Panc1 (cell line): ENCODE measurements around the gene FBXO31. TPM values are rescaled to one million over a fixed set of nuclear protein-coding genes. Genes with fewer than 3 reads are reported as not detected.

Experiments
- ATAC-seq: fragments of 200-7000 bp; cut with Tn5 transposase; 2 replicates; pipeline ENCODE4 v1.9.1; 2020; ENCODE audit warnings: mild to moderate bottlenecking, moderate library complexity
- BruUV-seq: library from RNA; stranded (reverse); fragments of 400-500 nt; replicated peaks from 2 replicates; lab custom pipeline; 2021; lab: Mats Ljungman, UMichigan
- CTCF ChIA-PET: fragments of 300-600 bp; sonication (Branson Sonifier 250); formaldehyde crosslinking; loops from one replicate; lab custom pipeline; 2022; ENCODE audit warnings: antibody characterized with exemption; lab: Charles Lee
- POLR2A ChIA-PET: fragments of 300-600 bp; sonication (Branson Sonifier 250); formaldehyde crosslinking; loops from one replicate; lab custom pipeline; 2022; ENCODE audit warnings: antibody characterized with exemption; lab: Charles Lee
- DNase-seq: peaks from one replicate; pipeline ENCODE4 v3.0.0-alpha.2; 2010; ENCODE audit warnings: low read depth, low spot score
- H3K27ac ChIP-seq: 2 replicates; pipeline ENCODE4 v1.5.1; 2011; ENCODE audit warnings: mild to moderate bottlenecking, low read length, inconsistent platforms
- H3K27me3 ChIP-seq: fragments of 200-500 bp; sonication (Bioruptor generic); 2 replicates; pipeline ENCODE4 v1.6.0; 2014; ENCODE audit warnings: low read length, inconsistent platforms; ENCODE audit not compliant: control insufficient read depth, insufficient read depth
- H3K36me3 ChIP-seq: fragments of 200-500 bp; sonication (Bioruptor generic); 2 replicates; pipeline ENCODE4 v1.5.1; 2014; ENCODE audit warnings: inconsistent platforms, mild to moderate bottlenecking, low read length, moderate library complexity; ENCODE audit not compliant: control insufficient read depth, insufficient read depth
- H3K4me1 ChIP-seq: 2 replicates; pipeline ENCODE4 v1.5.1; 2011; ENCODE audit warnings: inconsistent platforms, mild to moderate bottlenecking, low read length, moderate library complexity; ENCODE audit not compliant: control insufficient read depth, insufficient read depth
- H3K4me3 ChIP-seq, 2 experiments: 2 replicates each; pipeline ENCODE4 v1.5.1; 2011 to 2012; ENCODE audit warnings: low read depth in 2 of 2, low read length in 2 of 2, mild to moderate bottlenecking in 2 of 2, inconsistent platforms in 1 of 2, moderate library complexity in 1 of 2
- H3K9me3 ChIP-seq: fragments of 200-500 bp; sonication (Bioruptor generic); 2 replicates; pipeline ENCODE4 v1.5.1; 2014; ENCODE audit warnings: low read depth, mild to moderate bottlenecking, inconsistent platforms, low read length, moderate library complexity; ENCODE audit not compliant: control insufficient read depth, insufficient read depth
- CTCF ChIP-seq: fragments of 450-650 bp; IDR thresholded peaks from 2 replicates; pipeline ENCODE4 v1.5.1; 2017; ENCODE audit warnings: mild to moderate bottlenecking
- POLR2AphosphoS5 ChIP-seq: IDR thresholded peaks from 2 replicates; pipeline ENCODE4 v1.6.1; 2012; ENCODE audit warnings: mild to moderate bottlenecking, low read depth, low read length, moderate library complexity
- REST ChIP-seq, 2 experiments: IDR thresholded peaks; 2 replicates each; pipeline ENCODE4 v1.6.1; 2011 to 2012; ENCODE audit warnings: low read depth in 2 of 2, control low read depth in 1 of 2, low read length in 1 of 2, mild to moderate bottlenecking in 1 of 2, moderate library complexity in 1 of 2; ENCODE audit not compliant: insufficient read depth in 1 of 2
- SIN3A ChIP-seq: IDR thresholded peaks from 2 replicates; pipeline ENCODE4 v1.6.1; 2012; ENCODE audit warnings: low read depth, mild to moderate bottlenecking, low read length, moderate library complexity, borderline replicate concordance; ENCODE audit not compliant: insufficient read depth
- TCF7L2 ChIP-seq: IDR thresholded peaks from 2 replicates; pipeline ENCODE4 v1.6.1; 2011; ENCODE audit warnings: mild to moderate bottlenecking, low read depth, low read length, inconsistent platforms
- in situ Hi-C: cut with HindIII; loops from 2 replicates; pipeline ENCODE4 v1.10.0; 2016; ENCODE audit warnings: low sequenced_read_pairs, low pct_unique_long_range_greater_than_20kb
- intact Hi-C: fragments of 100-400 bp; cut with micrococcal nuclease; formaldehyde crosslinking; loops from one replicate; pipeline ENCODE4 v1.10.0; 2022; ENCODE audit not compliant: unreplicated experiment
- total RNA-seq: library from RNA; stranded (reverse); gene quantifications from one replicate; pipeline ENCODE4 v1.2.1, GENCODE V29; 2021; ENCODE audit not compliant: unreplicated experiment

FBXO31 gene
- total RNA-seq, 1 experiment from 2014 or later = 22.4 TPM

DNA sequence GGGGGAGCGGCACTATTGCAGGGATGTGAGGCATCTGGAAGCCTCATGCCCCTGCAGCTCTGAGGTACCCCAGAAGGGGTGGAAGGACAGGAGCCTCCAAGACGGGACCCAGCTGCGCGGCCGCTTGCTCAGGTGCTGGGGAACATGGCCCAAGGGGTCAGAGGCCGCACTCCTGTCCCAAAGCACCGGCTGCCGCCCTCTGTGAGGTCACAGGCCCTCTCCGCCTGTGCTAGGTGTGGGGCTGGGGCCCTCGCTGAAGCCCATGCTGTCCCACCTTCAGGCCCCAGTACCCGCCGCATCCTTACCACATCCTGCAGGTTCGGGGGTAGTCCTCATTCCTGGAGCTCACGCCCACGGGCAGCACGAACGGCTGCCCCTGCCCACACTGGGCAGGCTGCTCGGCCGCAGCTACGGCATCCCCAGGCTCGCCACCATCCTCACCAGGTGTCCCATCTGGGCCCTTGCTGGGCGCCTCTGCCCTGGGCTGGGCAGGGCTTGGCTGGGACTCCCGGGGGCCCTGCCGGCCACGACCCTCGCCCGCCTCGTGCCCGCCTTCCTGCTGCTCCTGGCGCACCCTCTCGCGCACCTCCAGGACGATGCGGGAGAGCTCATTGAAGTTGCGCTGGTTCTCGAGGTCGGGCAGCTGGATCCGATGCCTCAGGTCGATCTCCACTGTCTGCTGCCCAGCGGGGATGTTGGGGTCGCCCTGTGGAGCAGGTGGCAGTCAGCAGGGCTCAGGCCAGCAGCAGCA, 49.8 kb downstream of the FBXO31 start:
- no TSS peak for BruUV-seq
- H3K27ac ChIP-seq = no peak overlapping the region
- CTCF ChIA-PET = no interaction called here

GRCh38 chr16:87333101-87333500, 50.5 kb downstream of the FBXO31 start:
- no TSS peak for BruUV-seq
- no peak overlapping the region for H3K27ac ChIP-seq
- H3K9me3 ChIP-seq = no peaks in the 10 kb centered on the region
- no peak overlapping the region for H3K4me3 ChIP-seq
- DNase-seq (no peak), ATAC-seq (no peak)
- no peaks in the 10 kb centered on the region for H3K4me1 ChIP-seq
- ChIA-PET CTCF (no interaction called here), POLR2A (no interaction called here)
- in situ Hi-C loops = no loop called here
- H3K27me3 ChIP-seq = no peaks in the 10 kb centered on the region
- H3K36me3 ChIP-seq = no peaks in the 10 kb centered on the region
- TF ChIP-seq REST (IDR thresholded peaks at IDR 0.05; ENCODE audit: insufficient read depth in 1 of 2, low read depth in 2 of 2, low read length in 1 of 2) (no peak), POLR2AphosphoS5 (no peak), CTCF (no peak), SIN3A (no peak), TCF7L2 (no peak)
- intact Hi-C loops = no loop called here

More for the DNA sequence above, 49.8 kb downstream of the FBXO31 start:
- no peaks in the 10 kb centered on the region for H3K4me1 ChIP-seq
- no peaks in the 10 kb centered on the region for H3K27me3 ChIP-seq
- POLR2A ChIA-PET = no interaction called here
- in situ Hi-C loops (no loop called here), intact Hi-C loops (no loop called here)
- no peak for DNase-seq
- H3K36me3 ChIP-seq = no peaks in the 10 kb centered on the region
- no peak for ATAC-seq
- TF ChIP-seq SIN3A = no peak
- TF ChIP-seq POLR2AphosphoS5 = no peak
- no peak for TF ChIP-seq REST (IDR thresholded peaks at IDR 0.05; ENCODE audit: insufficient read depth in 1 of 2, low read depth in 2 of 2, low read length in 1 of 2)
- no peak for TF ChIP-seq CTCF
- no peak for TF ChIP-seq TCF7L2
- H3K9me3 ChIP-seq = no peaks in the 10 kb centered on the region
- H3K4me3 ChIP-seq = no peak overlapping the region
